Measurements from ENCODE around the gene MRPL21. TPM values are rescaled to one million over a fixed set of nuclear protein-coding genes. Genes with fewer than 3 reads are reported as not detected.

Gene MRPL21
- total and polyA plus RNA-seq, 2 of the 13 experiments (the other 11 are each of a cell fraction or from before 2014, with no cell fraction given): 61.5 to 100 TPM

- Histone ChIP-seq H4K20me1 (ENCODE audit: insufficient read depth, low read length) (no peaks in the 10 kb centered on the region), H3K79me2 (ENCODE audit: insufficient read depth, low read length) (no peaks in the 10 kb centered on the region), H3K4me3 (replicated peaks in 1 of 3; ENCODE audit: insufficient read depth in 1 of 3, low read depth in 2 of 3, low read length in 3 of 3) (no peak overlapping the region), H3K9ac (ENCODE audit: insufficient read depth, low read depth, low read length) (no peak overlapping the region), H3K4me2 (ENCODE audit: low read depth, low read length) (no peak overlapping the region), H3K27me3 (ENCODE audit: control insufficient read depth in 1 of 2, insufficient read depth in 2 of 2, low read length in 2 of 2) (no peaks in the 10 kb centered on the region), H3K27ac (ENCODE audit: extremely low read length, insufficient read depth, low read length) (no peak overlapping the region), H2AFZ (ENCODE audit: low read length) (no peak overlapping the region), H3K36me3 (replicated peaks in 1 of 2; ENCODE audit: control insufficient read depth in 1 of 2, insufficient read depth in 2 of 2, low read length in 2 of 2) (no peaks in the 10 kb centered on the region; a peak in 1 of 5 replicates), H3K9me3 (ENCODE audit: low read length) (no peaks in the 10 kb centered on the region), H3K4me1 (ENCODE audit: insufficient read depth, low read length) (peaks cover 9% of the 10 kb centered on the region)
- in situ Hi-C loops (cut with HindIII; ENCODE audit: extremely low pct_ligation_motif_present, low pct_unique_long_range_greater_than_20kb) (loop anchor here (25.0 kb wide), 1 partner anchor 245 kb away; no protein-coding TSS in a partner anchor), intact Hi-C loops (cut with micrococcal nuclease; ENCODE audit: unreplicated experiment) (no loop called here)
- FAIRE-seq (no peak), ATAC-seq (no peak), DNase-seq (ENCODE audit: low spot score) (no peak)
- WGBS (ENCODE audit: low lambda C conversion rate): 90% methylated on average over 13 of the region's 13 CpGs
- no TSS peak for BruUV-seq (replicated peaks)
- no peak for TF ChIP-seq ZNF235 (CRISPR knock-in tag; IDR thresholded peaks at IDR 0.05; ENCODE audit: borderline replicate concordance)
- TF ChIP-seq, protein P1, sequence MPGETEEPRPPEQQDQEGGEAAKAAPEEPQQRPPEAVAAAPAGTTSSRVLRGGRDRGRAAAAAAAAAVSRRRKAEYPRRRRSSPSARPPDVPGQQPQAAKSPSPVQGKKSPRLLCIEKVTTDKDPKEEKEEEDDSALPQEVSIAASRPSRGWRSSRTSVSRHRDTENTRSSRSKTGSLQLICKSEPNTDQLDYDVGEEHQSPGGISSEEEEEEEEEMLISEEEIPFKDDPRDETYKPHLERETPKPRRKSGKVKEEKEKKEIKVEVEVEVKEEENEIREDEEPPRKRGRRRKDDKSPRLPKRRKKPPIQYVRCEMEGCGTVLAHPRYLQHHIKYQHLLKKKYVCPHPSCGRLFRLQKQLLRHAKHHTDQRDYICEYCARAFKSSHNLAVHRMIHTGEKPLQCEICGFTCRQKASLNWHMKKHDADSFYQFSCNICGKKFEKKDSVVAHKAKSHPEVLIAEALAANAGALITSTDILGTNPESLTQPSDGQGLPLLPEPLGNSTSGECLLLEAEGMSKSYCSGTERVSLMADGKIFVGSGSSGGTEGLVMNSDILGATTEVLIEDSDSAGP (CRISPR knock-in tag; IDR thresholded peaks at IDR 0.05; ENCODE audit: borderline replicate concordance): no peak
- no peak for TF ChIP-seq ZNF761 (CRISPR knock-in tag; conservative IDR thresholded peaks at IDR 0.05)
- TF ChIP-seq CENPT (CRISPR knock-in tag; IDR thresholded peaks at IDR 0.05; ENCODE audit: low read depth): no peak
- no peak for TF ChIP-seq KDM3A (CRISPR knock-in tag; IDR thresholded peaks at IDR 0.05; ENCODE audit: low read depth)
- no peak for TF ChIP-seq SALL1 (CRISPR knock-in tag; IDR thresholded peaks at IDR 0.05)
- TF ChIP-seq, protein P2, sequence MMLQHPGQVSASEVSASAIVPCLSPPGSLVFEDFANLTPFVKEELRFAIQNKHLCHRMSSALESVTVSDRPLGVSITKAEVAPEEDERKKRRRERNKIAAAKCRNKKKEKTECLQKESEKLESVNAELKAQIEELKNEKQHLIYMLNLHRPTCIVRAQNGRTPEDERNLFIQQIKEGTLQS (CRISPR knock-in tag; IDR thresholded peaks at IDR 0.05): no peak
- no peak for TF ChIP-seq ZBTB21 (CRISPR knock-in tag; IDR thresholded peaks at IDR 0.05)
- ChIA-PET POLR2A (no interaction called here), CTCF (ENCODE audit: low intra/inter-chr PET ratio, low total read pairs) (no interaction called here)
Measured at GRCh38 chr11:68882391-68882790, 21.2 kb downstream of the MRPL21 start.

Measured in HepG2 (cell line).